NOMO-1 (cell line): ENCODE results near the gene COG4.

Experiments used
- DNase-seq, 2 experiments: peaks; one replicate each; lab custom pipeline; 2025; ENCODE audit not compliant: unreplicated experiment in 2 of 2; lab: John Stamatoyannopoulos, UW

COG4 gene

GRCh38 chr16:70437017-70437581 lies 86.3 kb downstream of the COG4 start:
- no peak for DNase-seq

GRCh38 chr16:70434484-70435260 lies 88.7 kb downstream of the COG4 start:
- DNase-seq = no peak

- no peak for DNase-seq
Measured at GRCh38 chr16:70433458-70434103, 89.8 kb downstream of the COG4 start.

- DNase-seq = peak; percentile 31 to 57
Measured at GRCh38 chr16:70432723-70433457, 90.5 kb downstream of the COG4 start.

- DNase-seq = peak in 1 of 2 experiments; percentile 57
Measured at GRCh38 chr16:70432356-70432722, 91.0 kb downstream of the COG4 start.

- DNase-seq = peak; percentile 84 to 94
Measured at GRCh38 chr16:70430667-70431536, 92.5 kb downstream of the COG4 start.
